ENCODE measurements around the gene GALNT18.

GALNT18 gene

DNA sequence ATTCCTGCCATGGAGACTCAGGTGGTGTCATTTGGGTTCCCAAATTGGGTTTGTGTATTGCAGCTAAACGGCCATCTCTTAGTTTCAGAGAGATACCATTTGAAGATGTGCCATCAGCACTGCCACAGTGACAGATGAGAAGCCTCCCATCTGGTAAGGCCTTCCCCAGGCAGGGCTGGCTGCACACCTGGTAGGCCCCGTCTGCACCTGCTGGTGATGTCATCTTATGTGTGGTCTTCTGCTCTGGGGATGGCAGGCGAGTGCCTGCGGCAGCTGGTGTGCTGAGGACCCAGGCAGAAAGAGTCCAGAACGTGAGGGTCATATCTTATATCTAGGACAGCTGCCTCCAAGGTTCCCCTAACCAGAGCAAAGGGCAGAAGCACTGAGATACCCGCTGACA, 369.4 kb downstream of the GALNT18 start:
- DNase-seq: no peak

GRCh38 chr11:11251394-11251970, 370.3 kb downstream of the GALNT18 start:
- no peak for DNase-seq

- no peak for DNase-seq
Measured at GRCh38 chr11:11250470-11250869, 371.3 kb downstream of the GALNT18 start.

DNA sequence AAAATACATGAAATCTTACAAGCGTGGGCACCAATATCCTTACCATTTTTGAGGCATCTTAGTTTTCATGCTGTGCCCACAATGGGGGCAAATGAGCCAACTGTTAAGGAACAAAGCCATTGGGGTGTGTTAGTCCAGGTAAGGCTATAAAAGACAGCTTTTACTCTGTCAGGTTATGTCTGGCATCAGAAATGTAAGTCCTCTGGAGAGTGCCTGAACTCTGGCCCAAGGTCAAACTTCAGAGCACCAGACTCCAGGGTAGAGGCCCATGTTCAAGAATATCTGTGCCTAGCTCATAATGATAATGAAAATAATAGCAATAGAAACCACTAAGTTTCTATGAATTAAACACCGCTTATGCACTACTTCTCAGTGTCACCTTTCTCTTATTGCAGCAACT, 374.2 kb downstream of the GALNT18 start:
- DNase-seq: no peak

DNA sequence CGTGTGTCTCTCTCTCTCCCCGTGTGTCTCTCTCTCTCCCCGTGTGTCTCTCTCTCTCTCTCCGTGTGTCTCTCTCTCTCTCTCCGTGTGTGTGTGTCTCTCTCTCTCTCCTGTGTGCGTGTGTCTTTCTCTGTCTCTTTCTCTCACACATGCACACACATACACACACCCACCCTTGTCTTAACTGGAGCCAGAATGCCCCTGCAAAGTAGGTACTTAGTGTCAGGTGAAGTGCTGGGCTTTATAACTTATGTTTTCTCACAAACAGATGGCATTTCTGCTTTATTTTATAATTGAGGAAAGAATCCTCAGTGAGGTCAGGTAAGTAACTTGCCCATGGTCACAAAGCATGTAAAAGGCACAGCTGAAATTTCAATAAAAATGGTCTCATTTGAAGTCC, 374.7 kb downstream of the GALNT18 start:
- DNase-seq: no peak

DNA sequence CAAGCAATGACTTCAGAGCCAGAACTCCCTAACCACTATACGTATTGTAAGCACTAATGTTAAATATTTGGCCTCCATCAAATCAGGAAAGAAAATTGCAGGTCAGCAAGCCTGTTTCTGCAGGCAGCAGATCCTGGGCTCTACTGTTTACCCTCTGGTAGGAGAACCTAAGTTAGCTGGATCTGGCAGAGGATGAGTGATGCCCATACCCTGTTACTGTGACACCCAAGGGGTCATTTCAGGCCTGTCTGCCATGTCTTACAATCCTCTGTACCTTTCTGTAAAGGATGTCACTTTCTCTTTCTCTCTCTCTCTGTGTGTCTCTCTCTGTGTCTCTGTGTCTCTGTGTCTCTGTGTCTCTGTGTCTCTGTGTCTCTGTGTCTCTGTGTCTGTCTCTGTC, 375.6 kb downstream of the GALNT18 start:
- no peak for DNase-seq

GRCh38 chr11:11245453-11245852, 376.4 kb downstream of the GALNT18 start:
- DNase-seq: no peak

- DNase-seq: no peak
Measured at GRCh38 chr11:11244470-11245080, 377.2 kb downstream of the GALNT18 start.

GRCh38 chr11:11243590-11244469, 378.0 kb downstream of the GALNT18 start:
- DNase-seq: peak; percentile 15

GRCh38 chr11:11243209-11243589, 378.6 kb downstream of the GALNT18 start:
- no peak for DNase-seq

DNA sequence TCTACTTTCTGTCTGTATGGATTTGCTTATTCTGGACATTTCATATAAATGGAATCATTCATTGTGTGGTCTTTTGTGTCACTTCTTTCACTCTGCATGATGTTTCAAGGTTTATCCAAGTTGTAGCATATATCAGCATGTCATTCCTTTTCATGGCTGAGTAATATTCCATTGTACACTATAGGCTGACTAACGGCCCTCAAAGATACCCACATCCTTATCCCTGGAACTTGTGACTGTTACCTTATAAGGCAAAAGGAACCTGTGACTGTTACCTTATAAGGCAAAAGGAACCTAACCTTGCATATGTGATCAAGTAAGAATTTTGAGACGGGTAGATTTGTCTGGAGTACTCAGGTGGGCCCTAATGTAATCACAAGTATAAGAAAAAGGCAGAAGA, 380.5 kb downstream of the GALNT18 start:
- DNase-seq: no peak

GRCh38 chr11:11239959-11240358, 381.8 kb downstream of the GALNT18 start:
- no peak for DNase-seq

- DNase-seq: no peak
Measured at GRCh38 chr11:11237070-11237832, 384.6 kb downstream of the GALNT18 start.

DNA sequence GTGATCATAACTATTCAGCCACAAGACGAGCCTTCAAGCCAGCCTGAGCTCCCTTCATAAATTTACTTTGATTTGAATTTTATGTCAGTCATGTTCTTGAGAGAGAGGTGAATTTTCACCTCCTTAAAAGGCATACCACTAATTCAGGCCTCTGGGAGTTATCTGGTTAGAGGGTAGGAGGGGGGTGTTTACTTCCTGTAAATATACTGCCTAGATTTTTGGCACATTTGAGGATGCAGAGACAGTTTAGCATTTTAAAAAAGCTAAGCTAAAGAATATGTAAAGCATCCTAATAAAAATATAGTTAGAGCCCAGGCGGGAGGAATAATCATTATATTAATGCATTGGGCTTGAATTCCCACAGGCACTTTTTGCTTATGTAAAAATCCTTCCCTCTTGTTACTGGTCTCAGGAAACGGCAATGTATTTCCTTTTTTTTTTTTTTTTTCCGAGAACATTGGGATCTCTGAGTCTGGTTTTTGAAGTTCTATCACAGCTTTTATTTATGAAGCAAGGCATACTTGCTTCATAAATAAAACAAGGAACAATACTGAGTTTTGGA, 385.2 kb downstream of the GALNT18 start:
- no peak for DNase-seq

- DNase-seq: no peak
Measured at GRCh38 chr11:11231763-11232162, 390.0 kb downstream of the GALNT18 start.

GRCh38 chr11:11230802-11231562, 390.8 kb downstream of the GALNT18 start:
- DNase-seq: no peak

DNA sequence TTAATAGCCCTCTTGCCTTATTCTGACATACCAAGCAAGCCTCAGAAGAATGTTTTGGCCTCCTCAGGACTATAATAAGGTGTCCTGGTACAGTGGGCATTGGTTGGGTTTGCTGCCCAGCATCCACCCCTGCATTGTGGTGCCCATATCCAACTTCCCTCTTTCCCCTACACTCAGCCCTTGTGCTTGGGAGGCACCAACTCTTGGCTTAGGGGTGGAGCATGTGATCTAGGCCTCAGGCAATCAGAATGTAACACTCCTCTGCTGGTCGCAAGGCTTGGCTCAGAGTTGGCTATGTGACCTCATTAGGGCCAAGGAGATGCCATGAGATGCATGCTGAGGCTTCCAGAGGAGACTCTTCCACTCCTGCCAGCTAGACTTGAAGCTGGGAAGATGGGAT, 391.7 kb downstream of the GALNT18 start:
- no peak for DNase-seq

- no peak for DNase-seq
Measured at GRCh38 chr11:11229647-11230046, 392.2 kb downstream of the GALNT18 start.

DNA sequence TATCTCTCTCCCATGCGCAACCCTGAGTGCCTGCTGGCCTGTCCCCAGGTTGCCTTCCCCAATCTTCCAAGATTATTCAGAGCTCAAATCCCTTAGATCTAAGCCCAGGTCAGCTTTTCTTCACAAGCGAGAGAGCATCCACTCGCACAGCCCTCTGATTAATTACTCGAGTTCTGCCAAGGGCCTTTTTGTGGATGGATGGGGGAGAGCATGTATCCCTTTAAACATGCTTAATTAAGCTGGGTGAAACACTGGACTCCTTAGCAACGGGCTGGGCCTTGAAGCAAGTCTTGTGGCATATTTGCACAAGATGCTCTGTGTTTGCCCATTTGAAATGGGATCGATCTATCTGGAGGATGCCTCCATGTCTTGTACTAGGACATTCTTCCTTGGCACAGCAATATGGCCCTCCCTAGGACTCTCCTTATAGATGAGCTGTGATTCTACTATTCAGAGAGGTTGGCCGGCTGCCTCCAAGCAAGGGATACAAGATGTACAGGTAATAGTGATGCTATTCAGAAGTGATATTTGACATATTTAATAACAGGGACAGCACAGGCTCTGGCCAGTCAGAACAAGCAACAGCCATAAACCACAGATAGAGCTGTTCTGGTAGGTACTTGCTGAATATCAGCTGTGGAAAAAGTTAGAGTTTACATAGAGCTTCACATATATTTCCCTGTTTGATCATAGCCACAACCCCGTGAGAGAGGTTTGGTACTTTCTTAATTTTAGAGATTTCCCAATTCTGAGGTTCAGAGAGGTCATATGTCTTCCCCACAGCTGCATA, 394.3 kb downstream of the GALNT18 start:
- DNase-seq: no peak

Measured in stimulated activated naive CD4-positive, alpha-beta T cell treated with Interleukin-2 at 50 U/mL for 16 hours (primary cell).